GM18867 (cell line): Measurements from ENCODE around the gene PCSK5.
"Not testable (repeated sequence)": the region's sequence is repeated elsewhere in the genome, so short reads cannot be mapped to it uniquely, and the experiment has no call there.

Source experiments
- ATAC-seq: cut with Tn5 transposase; IDR thresholded peaks from one replicate; pipeline ENCODE4 v1.9.1; 2021; ENCODE audit warnings: mild to moderate bottlenecking, moderate library complexity; ENCODE audit not compliant: unreplicated experiment

PCSK5 gene

DNA sequence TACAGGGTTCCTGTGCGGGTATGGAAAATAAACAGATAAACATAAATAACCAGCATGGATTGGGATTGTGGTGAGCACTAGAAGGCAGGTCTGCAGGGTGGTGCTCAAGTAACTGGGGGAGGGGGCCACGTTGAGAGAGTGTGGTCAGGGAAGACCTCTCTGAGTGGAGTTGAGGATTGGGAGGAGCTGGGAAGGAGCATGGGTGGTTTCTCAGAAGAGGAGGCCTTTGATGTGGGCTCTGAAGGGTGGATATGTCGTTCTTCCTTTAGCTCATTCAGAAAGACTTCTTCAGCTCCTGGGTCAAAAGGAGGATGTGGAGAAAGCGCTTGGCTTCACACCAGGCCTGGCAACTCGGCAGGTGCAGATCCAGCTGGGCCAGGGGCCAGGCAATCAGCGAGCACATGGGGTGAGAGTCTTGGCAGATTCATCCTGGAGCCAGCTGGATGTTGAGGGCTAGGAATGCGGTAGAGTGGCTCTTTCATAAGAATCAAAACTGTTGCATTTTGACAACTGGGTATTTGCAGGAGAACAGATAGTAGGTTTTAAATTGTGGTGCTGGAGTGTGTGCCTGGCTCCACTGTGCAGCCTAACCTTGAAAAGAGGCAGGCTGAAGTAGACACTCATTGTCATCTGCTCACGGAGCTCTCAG, 71.7 kb downstream of the PCSK5 start:
- no peak for ATAC-seq

- no peak for ATAC-seq
Observed at GRCh38 chr9:75962662-75963036, 72.2 kb downstream of the PCSK5 start.

DNA sequence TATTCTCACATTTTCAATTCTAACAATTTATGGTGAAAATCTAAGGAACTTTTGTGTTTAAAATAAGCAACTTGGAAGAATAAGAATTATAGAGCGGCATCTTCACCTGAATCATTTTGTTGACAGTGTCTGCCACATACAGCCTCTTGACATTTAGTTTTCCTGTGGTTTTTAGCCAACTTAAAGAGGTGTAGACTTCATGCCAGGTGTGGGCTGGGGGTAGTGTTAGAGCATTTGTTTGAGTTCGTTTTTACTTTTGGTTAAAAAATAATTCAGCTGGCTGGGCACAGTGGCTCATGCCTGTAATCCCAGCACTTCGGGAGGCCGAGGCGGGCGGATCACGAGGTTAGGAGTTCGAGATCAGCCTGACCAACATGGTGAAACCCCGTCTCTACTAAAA, 72.8 kb downstream of the PCSK5 start:
- not testable (repeated sequence) for ATAC-seq

- ATAC-seq, result no peak
Observed at GRCh38 chr9:75964427-75964826, 74.0 kb downstream of the PCSK5 start.

- no peak for ATAC-seq
Observed at GRCh38 chr9:75965231-75965630, 74.8 kb downstream of the PCSK5 start.

- ATAC-seq, result no peak
Observed at GRCh38 chr9:75967556-75967955, 77.1 kb downstream of the PCSK5 start.

- no peak for ATAC-seq
Observed at GRCh38 chr9:75974016-75974766, 83.7 kb downstream of the PCSK5 start.

DNA sequence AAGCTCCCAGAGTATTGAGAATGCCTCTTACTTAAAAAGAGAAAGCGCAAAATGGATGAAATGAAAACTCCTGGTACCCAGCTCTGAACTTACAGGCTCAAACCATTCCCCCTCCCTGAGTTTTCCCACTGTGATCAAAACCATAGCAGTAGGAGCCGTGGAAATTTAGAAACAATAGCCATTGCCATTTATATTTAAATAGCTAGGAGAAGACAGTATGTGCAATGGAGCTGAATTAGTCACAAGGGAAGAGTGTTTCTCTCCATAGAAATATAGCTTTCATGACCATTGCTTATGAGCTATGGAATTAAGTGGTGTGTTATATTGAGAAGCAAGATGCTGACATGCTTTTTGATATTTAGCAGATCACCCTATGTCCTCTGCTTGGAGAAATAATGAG, 84.6 kb downstream of the PCSK5 start:
- ATAC-seq, result no peak

DNA sequence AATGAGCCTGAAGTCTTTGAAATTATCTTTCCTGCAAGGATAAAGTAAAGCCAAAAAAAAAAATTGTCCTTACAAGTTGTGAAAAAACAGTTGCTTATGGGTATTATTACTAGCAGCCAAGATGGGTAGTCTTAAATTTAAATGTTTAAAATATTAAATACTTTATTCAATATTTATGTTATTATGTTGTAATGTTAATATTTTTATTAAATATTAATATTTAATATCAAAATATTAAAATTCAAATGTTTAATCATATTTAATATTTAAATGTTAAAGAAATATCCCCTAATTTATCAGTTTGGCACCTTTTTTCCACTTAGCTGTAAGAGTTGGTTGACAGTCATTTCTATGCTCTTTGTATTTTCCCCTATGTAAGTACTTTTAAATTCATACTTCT, 86.1 kb downstream of the PCSK5 start:
- ATAC-seq, result no peak

DNA sequence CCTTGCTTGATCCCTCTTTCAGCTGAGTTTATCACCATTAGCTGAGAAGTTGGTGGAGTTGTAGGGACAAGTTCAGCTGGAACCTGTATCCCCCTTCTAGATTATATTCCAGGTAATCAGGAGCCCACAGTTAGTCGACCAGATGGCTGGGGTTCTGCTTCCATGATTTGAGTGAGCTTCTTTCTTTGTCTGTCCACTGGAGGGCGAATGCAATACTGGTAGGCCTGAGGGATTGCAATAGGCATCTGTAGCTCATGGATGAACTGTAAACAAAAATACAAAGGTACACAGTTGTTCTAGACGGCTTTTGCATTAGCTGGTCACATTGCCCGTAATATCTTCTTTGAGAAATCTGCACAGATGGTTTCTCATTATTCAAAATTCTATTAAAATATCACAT, 88.9 kb downstream of the PCSK5 start:
- ATAC-seq, result no peak

GRCh38 chr9:75983319-75984045, 93.0 kb downstream of the PCSK5 start:
- ATAC-seq, result no peak

DNA sequence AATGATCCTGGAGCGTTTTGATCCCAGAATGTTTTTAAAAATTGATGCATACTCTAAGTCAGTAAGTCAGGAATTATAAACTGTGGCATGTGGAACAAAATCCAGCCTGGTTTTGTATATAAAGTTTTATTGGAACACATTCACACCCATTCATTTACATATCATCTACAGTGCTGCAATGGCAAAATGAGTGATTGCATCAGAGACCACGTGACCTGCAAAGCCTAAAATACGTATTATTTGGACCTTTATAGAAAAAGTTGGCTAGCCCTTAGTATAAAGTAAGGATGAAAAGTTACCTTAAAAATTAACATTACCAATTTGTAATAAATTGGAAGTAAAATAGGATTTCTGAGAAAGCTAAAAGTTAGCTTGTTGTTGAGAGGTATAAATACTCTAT, 95.0 kb downstream of the PCSK5 start:
- ATAC-seq, result no peak

DNA sequence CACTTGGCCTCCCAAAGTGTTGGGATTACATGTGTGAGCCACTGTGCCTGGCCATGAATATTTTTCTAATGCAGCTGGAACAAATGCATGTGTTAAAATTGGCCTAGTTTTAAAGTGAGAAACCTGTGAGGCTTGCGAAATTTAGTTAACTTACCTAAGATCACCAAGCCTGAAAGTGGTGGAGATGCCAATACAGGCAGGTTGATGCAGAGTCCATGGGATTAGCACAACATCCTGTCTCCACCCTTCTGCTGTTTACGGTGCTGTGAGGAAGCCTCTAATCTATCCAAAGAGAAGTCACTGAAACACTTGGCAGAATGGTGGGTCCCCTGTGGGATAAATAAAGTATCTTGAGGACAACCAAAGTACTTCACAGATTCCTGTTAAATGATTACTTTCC, 98.2 kb downstream of the PCSK5 start:
- ATAC-seq, result no peak

DNA sequence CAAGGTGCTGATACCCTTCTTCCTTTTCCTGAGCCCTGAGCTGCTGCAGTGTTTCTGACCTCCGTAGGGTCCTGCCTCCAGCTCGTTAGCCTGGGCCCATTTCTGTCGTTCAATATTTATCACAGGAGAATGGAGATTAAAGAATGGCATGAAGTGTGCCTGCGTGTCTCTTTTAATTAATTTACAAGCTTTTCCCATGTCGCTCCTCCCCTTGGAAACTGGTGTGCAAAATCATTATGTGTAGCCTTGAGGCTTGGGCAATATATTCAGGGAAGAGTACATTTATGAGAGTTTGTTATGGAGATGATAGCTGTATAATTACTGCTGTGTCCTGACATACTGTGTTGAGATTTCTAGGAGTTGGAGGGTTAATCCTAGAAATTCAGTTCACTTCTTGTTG, 99.7 kb downstream of the PCSK5 start:
- ATAC-seq, result no peak

- no peak for ATAC-seq
Observed at GRCh38 chr9:75990576-75991304, 100.3 kb downstream of the PCSK5 start.

- no peak for ATAC-seq
Observed at GRCh38 chr9:75992482-75993206, 102.2 kb downstream of the PCSK5 start.

DNA sequence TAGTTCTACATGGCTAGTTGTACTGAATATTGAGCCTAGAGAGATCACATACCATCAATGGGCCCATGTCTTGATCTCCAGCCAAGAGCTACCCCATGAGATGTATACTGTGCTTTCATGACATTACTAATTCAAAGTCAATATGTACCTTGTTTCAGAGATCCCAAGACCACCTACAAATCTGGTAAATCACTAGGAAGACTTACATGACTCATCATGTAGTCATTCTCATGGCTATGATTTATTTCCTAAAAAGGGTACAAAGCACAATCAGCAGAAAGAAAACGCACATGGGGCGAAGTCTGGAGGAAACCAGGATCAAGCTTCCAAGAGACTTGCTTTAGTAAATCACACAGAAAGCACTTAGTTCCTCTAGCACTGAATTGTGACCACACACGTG, 103.0 kb downstream of the PCSK5 start:
- ATAC-seq, result no peak

DNA sequence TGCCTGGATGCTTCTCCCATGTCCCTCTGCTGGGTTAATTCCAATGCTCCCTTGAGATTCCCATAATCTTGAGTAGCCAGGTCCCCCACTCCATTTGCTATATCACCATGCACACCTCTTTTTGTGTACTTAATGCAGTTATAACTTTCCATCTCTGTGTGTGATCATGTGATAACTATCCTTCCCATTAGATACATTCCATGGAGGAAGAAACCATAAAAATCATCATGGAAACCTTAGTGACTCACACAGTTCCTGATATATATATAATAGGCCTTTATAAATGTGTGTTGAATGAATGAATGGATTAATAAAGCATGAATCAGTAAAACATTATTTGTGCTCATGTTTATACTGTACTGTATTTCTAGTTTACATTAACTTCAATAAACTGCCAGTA, 104.6 kb downstream of the PCSK5 start:
- no peak for ATAC-seq

DNA sequence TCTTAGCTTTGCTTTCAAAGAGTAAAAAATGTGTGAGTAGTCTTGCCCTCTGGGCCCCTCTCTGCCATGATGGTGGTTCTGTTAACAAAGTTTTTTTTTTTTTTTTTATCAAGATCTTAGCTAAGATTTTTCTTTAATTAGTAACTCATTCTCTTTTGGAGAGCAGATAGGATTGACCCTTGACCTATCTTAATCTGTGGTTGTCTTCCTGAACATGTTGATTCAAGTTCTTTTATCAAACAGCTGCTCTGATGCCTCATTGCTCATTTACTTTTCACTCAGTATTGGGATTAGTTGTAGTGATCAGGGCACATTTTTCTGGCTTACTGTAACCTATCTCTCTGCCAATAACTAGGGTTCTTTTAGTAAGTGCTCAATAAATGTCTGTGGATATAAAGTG, 106.3 kb downstream of the PCSK5 start:
- ATAC-seq, result no peak

DNA sequence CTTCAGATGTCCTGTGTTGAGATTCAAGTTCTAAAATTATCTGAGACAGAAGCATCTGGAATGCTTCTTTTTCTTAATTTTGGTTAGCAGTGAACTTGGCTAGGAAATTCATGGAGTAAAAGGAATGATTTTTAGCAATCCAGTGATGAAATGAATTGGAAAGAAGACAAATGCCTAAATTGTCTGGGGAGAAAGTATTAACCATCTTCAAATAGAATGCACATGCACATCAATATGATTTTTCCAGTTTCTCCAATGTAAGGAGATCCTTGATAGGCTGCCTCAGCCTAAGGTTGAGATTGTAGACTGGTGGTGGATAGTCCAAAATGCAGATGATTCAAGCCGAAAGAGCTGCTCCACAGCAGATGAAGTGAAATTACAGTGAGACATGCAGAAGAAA, 106.7 kb downstream of the PCSK5 start:
- ATAC-seq, result no peak
